ENCODE data around the gene SUPT3H.

The SUPT3H gene

GRCh38 chr6:44965708-44966107, 412.0 kb downstream of the SUPT3H start:
- no peak overlapping the region for H4K8ac ChIP-seq (ENCODE audit: low read depth, low read length)
- H2AK5ac ChIP-seq (ENCODE audit: low read length), result no peak overlapping the region
- no peak overlapping the region for H3K4ac ChIP-seq (ENCODE audit: low read depth, low read length)
- no peaks in the 10 kb centered on the region for H3K79me1 ChIP-seq (ENCODE audit: low read length)
- H3K9ac ChIP-seq (ENCODE audit: low read length), result no peak overlapping the region
- no peak overlapping the region for H2BK5ac ChIP-seq (ENCODE audit: low read depth, low read length, poor library complexity)
- WGBS (ENCODE audit: extremely low coverage, insufficient coverage, insufficient read length), result no CpG with 5 or more reads among the region's 4 CpGs
- no peak overlapping the region for H4K12ac ChIP-seq (ENCODE audit: low read depth, low read length)
- no peak overlapping the region for H4K91ac ChIP-seq (ENCODE audit: low read depth, low read length)
- no peak overlapping the region for H2BK12ac ChIP-seq (ENCODE audit: low read length)
- no peak overlapping the region for H3K14ac ChIP-seq (ENCODE audit: low read length)
- no peaks in the 10 kb centered on the region for H3K4me1 ChIP-seq (ENCODE audit: control insufficient read depth in 1 of 2, insufficient read depth in 2 of 2, low read length in 2 of 2)
- no peaks in the 10 kb centered on the region for H3K9me3 ChIP-seq (ENCODE audit: insufficient read depth, low read depth, low read length)
- no peaks in the 10 kb centered on the region for H3K36me3 ChIP-seq (ENCODE audit: control insufficient read depth in 1 of 2, insufficient read depth in 2 of 2, low read length in 2 of 2)
- H3K23ac ChIP-seq (ENCODE audit: low read length), result no peak overlapping the region
- H2BK120ac ChIP-seq (ENCODE audit: insufficient read depth, low read length, poor library complexity), result no peak overlapping the region
- H3K79me2 ChIP-seq (ENCODE audit: control insufficient read depth, insufficient read depth, low read length, poor library complexity), result no peaks in the 10 kb centered on the region
- no peaks in the 10 kb centered on the region for H3K27me3 ChIP-seq (ENCODE audit: insufficient read depth, low read length)
- H3K27ac ChIP-seq (ENCODE audit: low read depth, low read length), result no peak overlapping the region
- no peak overlapping the region for H3K18ac ChIP-seq (ENCODE audit: low read length)
- H3K4me3 ChIP-seq (ENCODE audit: low read depth, low read length), result no peak overlapping the region
- H2AFZ ChIP-seq (ENCODE audit: insufficient read depth, low read length, poor library complexity), result no peak overlapping the region
- H3K4me2 ChIP-seq (ENCODE audit: low read length), result no peak overlapping the region
- no peak for DNase-seq

- no peaks in the 10 kb centered on the region for H3K36me3 ChIP-seq (ENCODE audit: control insufficient read depth in 1 of 2, insufficient read depth in 2 of 2, low read length in 2 of 2)
- no peaks in the 10 kb centered on the region for H3K9me3 ChIP-seq (ENCODE audit: insufficient read depth, low read depth, low read length)
- H3K27me3 ChIP-seq (ENCODE audit: insufficient read depth, low read length), result no peaks in the 10 kb centered on the region
- H3K27ac ChIP-seq (ENCODE audit: low read depth, low read length), result no peak overlapping the region
- peak in 1 of 2 donors; percentile 6 for DNase-seq
- no peak overlapping the region for H2BK12ac ChIP-seq (ENCODE audit: low read length)
- H2BK120ac ChIP-seq (ENCODE audit: insufficient read depth, low read length, poor library complexity), result no peak overlapping the region
- no peak overlapping the region for H3K4ac ChIP-seq (ENCODE audit: low read depth, low read length)
- no peaks in the 10 kb centered on the region for H3K79me2 ChIP-seq (ENCODE audit: control insufficient read depth, insufficient read depth, low read length, poor library complexity)
- no peak overlapping the region for H4K12ac ChIP-seq (ENCODE audit: low read depth, low read length)
- H2BK5ac ChIP-seq (ENCODE audit: low read depth, low read length, poor library complexity), result no peak overlapping the region
- no peak overlapping the region for H3K23ac ChIP-seq (ENCODE audit: low read length)
- no peak overlapping the region for H4K8ac ChIP-seq (ENCODE audit: low read depth, low read length)
- H4K91ac ChIP-seq (ENCODE audit: low read depth, low read length), result no peak overlapping the region
- no peak overlapping the region for H3K4me3 ChIP-seq (ENCODE audit: low read depth, low read length)
- no CpG with 5 or more reads among the region's 4 CpGs for WGBS (ENCODE audit: extremely low coverage, insufficient coverage, insufficient read length)
- no peak overlapping the region for H3K14ac ChIP-seq (ENCODE audit: low read length)
- no peak overlapping the region for H3K18ac ChIP-seq (ENCODE audit: low read length)
- H2AK5ac ChIP-seq (ENCODE audit: low read length), result no peak overlapping the region
- no peaks in the 10 kb centered on the region for H3K79me1 ChIP-seq (ENCODE audit: low read length)
- H3K4me2 ChIP-seq (ENCODE audit: low read length), result no peak overlapping the region
- H3K4me1 ChIP-seq (ENCODE audit: control insufficient read depth in 1 of 2, insufficient read depth in 2 of 2, low read length in 2 of 2), result no peaks in the 10 kb centered on the region
- no peak overlapping the region for H2AFZ ChIP-seq (ENCODE audit: insufficient read depth, low read length, poor library complexity)
- no peak overlapping the region for H3K9ac ChIP-seq (ENCODE audit: low read length)
Observed at GRCh38 chr6:44960898-44961297, 416.8 kb downstream of the SUPT3H start.

- no peak overlapping the region for H3K18ac ChIP-seq (ENCODE audit: low read length)
- no peak overlapping the region for H3K14ac ChIP-seq (ENCODE audit: low read length)
- no peak overlapping the region for H3K4ac ChIP-seq (ENCODE audit: low read depth, low read length)
- H3K79me1 ChIP-seq (ENCODE audit: low read length), result no peaks in the 10 kb centered on the region
- peak in 1 of 2 donors; percentile 3 for DNase-seq
- H3K27me3 ChIP-seq (ENCODE audit: insufficient read depth, low read length), result no peaks in the 10 kb centered on the region
- no peak overlapping the region for H2BK120ac ChIP-seq (ENCODE audit: insufficient read depth, low read length, poor library complexity)
- H3K23ac ChIP-seq (ENCODE audit: low read length), result no peak overlapping the region
- no peak overlapping the region for H4K12ac ChIP-seq (ENCODE audit: low read depth, low read length)
- H2BK5ac ChIP-seq (ENCODE audit: low read depth, low read length, poor library complexity), result no peak overlapping the region
- H3K9me3 ChIP-seq (ENCODE audit: insufficient read depth, low read depth, low read length), result no peaks in the 10 kb centered on the region
- WGBS (ENCODE audit: extremely low coverage, insufficient coverage, insufficient read length), result no CpG with 5 or more reads among the region's 3 CpGs
- no peaks in the 10 kb centered on the region for H3K79me2 ChIP-seq (ENCODE audit: control insufficient read depth, insufficient read depth, low read length, poor library complexity)
- H3K4me3 ChIP-seq (ENCODE audit: low read depth, low read length), result no peak overlapping the region
- no peak overlapping the region for H4K91ac ChIP-seq (ENCODE audit: low read depth, low read length)
- H4K8ac ChIP-seq (ENCODE audit: low read depth, low read length), result no peak overlapping the region
- no peak overlapping the region for H2AK5ac ChIP-seq (ENCODE audit: low read length)
- no peak overlapping the region for H2AFZ ChIP-seq (ENCODE audit: insufficient read depth, low read length, poor library complexity)
- no peaks in the 10 kb centered on the region for H3K4me1 ChIP-seq (ENCODE audit: control insufficient read depth in 1 of 2, insufficient read depth in 2 of 2, low read length in 2 of 2)
- no peaks in the 10 kb centered on the region for H3K36me3 ChIP-seq (ENCODE audit: control insufficient read depth in 1 of 2, insufficient read depth in 2 of 2, low read length in 2 of 2)
- no peak overlapping the region for H3K4me2 ChIP-seq (ENCODE audit: low read length)
- no peak overlapping the region for H3K9ac ChIP-seq (ENCODE audit: low read length)
- H3K27ac ChIP-seq (ENCODE audit: low read depth, low read length), result no peak overlapping the region
- no peak overlapping the region for H2BK12ac ChIP-seq (ENCODE audit: low read length)
Observed at GRCh38 chr6:44959651-44960050, 418.1 kb downstream of the SUPT3H start.

GRCh38 chr6:44957156-44957555, 420.6 kb downstream of the SUPT3H start:
- Histone ChIP-seq H3K27me3 (ENCODE audit: insufficient read depth, low read length) (no peaks in the 10 kb centered on the region), H2AFZ (ENCODE audit: insufficient read depth, low read length, poor library complexity) (no peak overlapping the region), H2BK12ac (ENCODE audit: low read length) (no peak overlapping the region), H3K14ac (ENCODE audit: low read length) (no peak overlapping the region), H4K91ac (ENCODE audit: low read depth, low read length) (no peak overlapping the region), H4K12ac (ENCODE audit: low read depth, low read length) (no peak overlapping the region), H2AK5ac (ENCODE audit: low read length) (no peak overlapping the region), H3K4me1 (ENCODE audit: control insufficient read depth in 1 of 2, insufficient read depth in 2 of 2, low read length in 2 of 2) (no peaks in the 10 kb centered on the region), H2BK120ac (ENCODE audit: insufficient read depth, low read length, poor library complexity) (no peak overlapping the region), H3K18ac (ENCODE audit: low read length) (no peak overlapping the region), H3K4me3 (ENCODE audit: low read depth, low read length) (no peak overlapping the region), H3K4ac (ENCODE audit: low read depth, low read length) (no peak overlapping the region), H4K8ac (ENCODE audit: low read depth, low read length) (no peak overlapping the region), H3K9ac (ENCODE audit: low read length) (no peak overlapping the region), H3K79me2 (ENCODE audit: control insufficient read depth, insufficient read depth, low read length, poor library complexity) (no peaks in the 10 kb centered on the region), H3K9me3 (ENCODE audit: insufficient read depth, low read depth, low read length) (no peaks in the 10 kb centered on the region), H2BK5ac (ENCODE audit: low read depth, low read length, poor library complexity) (no peak overlapping the region), H3K4me2 (ENCODE audit: low read length) (no peak overlapping the region), H3K23ac (ENCODE audit: low read length) (no peak overlapping the region), H3K27ac (ENCODE audit: low read depth, low read length) (no peak overlapping the region), H3K79me1 (ENCODE audit: low read length) (no peaks in the 10 kb centered on the region), H3K36me3 (ENCODE audit: control insufficient read depth in 1 of 2, insufficient read depth in 2 of 2, low read length in 2 of 2) (no peaks in the 10 kb centered on the region)
- peak in 1 of 2 donors; percentile 34 for DNase-seq
- WGBS (ENCODE audit: extremely low coverage, insufficient coverage, insufficient read length), result no CpG with 5 or more reads among the region's 4 CpGs

Measured in trophoblast cell (in vitro differentiated cells and primary cell).